GM12878 (cell line): ENCODE data around the gene C8G. TPM values are rescaled to one million over a fixed set of nuclear protein-coding genes. Genes with fewer than 3 reads are reported as not detected.

ENCODE experiments used
- ATAC-seq: fragments of 200-7000 bp; cut with Tn5 transposase; 3 replicates; pipeline ENCODE4 v1.9.1; 2020; ENCODE audit warnings: mild to moderate bottlenecking, moderate library complexity
- BruUV-seq: library from RNA; stranded (reverse); fragments of 400-500 nt; replicated peaks from 2 replicates; lab custom pipeline; 2021; lab: Mats Ljungman, UMichigan
- CTCF ChIA-PET: fragments of 300-600 bp; sonication (Branson Sonifier 250); formaldehyde crosslinking; extraction: SDS; loops from one replicate; lab custom pipeline; 2021; ENCODE audit warnings: inconsistent platforms; lab: Yijun Ruan, JAX
- POLR2A ChIA-PET: fragments of 350-600 bp; formaldehyde crosslinking; extraction: SDS; loops from one replicate; lab custom pipeline; 2021; ENCODE audit warnings: inconsistent platforms; lab: Charles Lee
- RAD21 ChIA-PET: fragments of 300-600 bp; sonication (Branson Sonifier 250); formaldehyde crosslinking; loops from one replicate; lab custom pipeline; 2023; ENCODE audit warnings: antibody characterized with exemption; ENCODE audit not compliant: unreplicated experiment; lab: Charles Lee
- SMC1A ChIA-PET: fragments of 300-600 bp; sonication (Branson Sonifier 250); formaldehyde crosslinking; loops from one replicate; lab custom pipeline; 2023; ENCODE audit not compliant: unreplicated experiment, uncharacterized antibody; lab: Charles Lee
- DNase-seq: peaks from one replicate; pipeline ENCODE4 v3.0.0-alpha.2; 2011; ENCODE audit warnings: low read depth, low spot score
- FAIRE-seq: peaks from 3 replicates; lab custom pipeline; 2011; peaks lifted over from hg19 to GRCh38; lab: Jason Lieb, UNC
- H2AFZ ChIP-seq: 2 replicates; pipeline ENCODE4 v1.6.0; 2011; ENCODE audit warnings: low read depth, low read length, control low read depth; ENCODE audit not compliant: control insufficient read depth
- H3K27ac ChIP-seq: 2 replicates; pipeline ENCODE4 v1.5.1; 2011; ENCODE audit warnings: control low read depth; ENCODE audit not compliant: control insufficient read depth, insufficient read depth
- H3K27me3 ChIP-seq, 2 experiments: replicated peaks in 1 of 2; 2 replicates each; pipeline versions ENCODE4 v1.6.0 to v1.6.1; 2011; ENCODE audit warnings: low read length in 1 of 2; ENCODE audit not compliant: control insufficient read depth in 2 of 2, insufficient read depth in 2 of 2
- H3K36me3 ChIP-seq, 2 experiments: 2 replicates each; pipeline ENCODE4 v1.5.1; 2011; ENCODE audit warnings: low read length in 1 of 2; ENCODE audit not compliant: control insufficient read depth in 2 of 2, insufficient read depth in 2 of 2
- H3K4me1 ChIP-seq: 2 replicates; pipeline ENCODE4 v1.6.1; 2011; ENCODE audit warnings: mild to moderate bottlenecking, low read length, moderate library complexity, mixed read lengths; ENCODE audit not compliant: control insufficient read depth, insufficient read depth
- H3K4me2 ChIP-seq: 2 replicates; pipeline ENCODE4 v1.6.0; 2011; ENCODE audit warnings: control low read depth; ENCODE audit not compliant: control insufficient read depth, insufficient read depth
- H3K4me3 ChIP-seq: fragments of 200-600 bp; sonication (generic); 2 replicates; pipeline ENCODE4 v1.5.1; 2016
- H3K79me2 ChIP-seq: 2 replicates; pipeline ENCODE4 v1.6.0; 2011; ENCODE audit warnings: low read length; ENCODE audit not compliant: control insufficient read depth, insufficient read depth
- H3K9ac ChIP-seq: 2 replicates; pipeline ENCODE4 v1.8.0; 2011; ENCODE audit warnings: low read length, control low read depth, mixed read lengths; ENCODE audit not compliant: control insufficient read depth, insufficient read depth
- H3K9me3 ChIP-seq: replicated peaks from 3 replicates; pipeline ENCODE4 v1.5.1; 2011; ENCODE audit warnings: mild to moderate bottlenecking, low read length; ENCODE audit not compliant: control insufficient read depth, insufficient read depth
- H4K20me1 ChIP-seq: 2 replicates; pipeline ENCODE4 v1.6.0; 2011; ENCODE audit not compliant: control insufficient read depth, insufficient read depth
- BCL3 ChIP-seq: IDR thresholded peaks from 2 replicates; pipeline ENCODE4 v1.6.1; 2011; ENCODE audit warnings: borderline replicate concordance, low read depth, mild to moderate bottlenecking, moderate library complexity, low read length; ENCODE audit not compliant: insufficient read depth, poor library complexity, severe bottlenecking
- CBX5 ChIP-seq: sonication (generic); IDR thresholded peaks from 2 replicates; pipeline ENCODE4 v1.6.1; 2016; ENCODE audit warnings: low read depth, moderate library complexity, mild to moderate bottlenecking, inconsistent platforms
- FOXM1 ChIP-seq: IDR thresholded peaks from 2 replicates; pipeline ENCODE4 v1.6.1; 2012; ENCODE audit warnings: low read depth, mild to moderate bottlenecking, inconsistent platforms, low read length, moderate library complexity
- GABPA ChIP-seq: IDR thresholded peaks from 2 replicates; pipeline ENCODE4 v1.6.1; 2014; ENCODE audit warnings: antibody characterized with exemption, low read depth, mild to moderate bottlenecking, inconsistent platforms
- HCFC1 ChIP-seq: fragments of 150-350 bp; IDR thresholded peaks from 2 replicates; pipeline ENCODE4 v1.6.1; 2014; ENCODE audit warnings: low read length
- HDAC6 ChIP-seq: fragments of 200-600 bp; sonication (generic); IDR thresholded peaks from one replicate; pipeline ENCODE4 v1.8.0; 2017; ENCODE audit warnings: antibody characterized with exemption; ENCODE audit not compliant: unreplicated experiment
- LARP7 ChIP-seq: fragments of 450-650 bp; IDR thresholded peaks from 2 replicates; pipeline ENCODE4 v1.6.1; 2017; ENCODE audit warnings: mild to moderate bottlenecking
- MAX ChIP-seq: IDR thresholded peaks from 2 replicates; pipeline ENCODE4 v1.6.1; 2012; ENCODE audit warnings: low read depth, low read length, improper control_type of control experiment
- MEF2A ChIP-seq: IDR thresholded peaks from 2 replicates; pipeline ENCODE4 v1.6.1; 2011; ENCODE audit warnings: low read depth, mild to moderate bottlenecking, low read length, moderate library complexity; ENCODE audit not compliant: insufficient read depth
- MTA2 ChIP-seq: fragments of 450-650 bp; IDR thresholded peaks from 2 replicates; pipeline ENCODE4 v1.6.1; 2016; ENCODE audit warnings: low read depth, mild to moderate bottlenecking, moderate library complexity
- MTA3 ChIP-seq: IDR thresholded peaks from 2 replicates; pipeline ENCODE4 v1.6.1; 2012; ENCODE audit warnings: low read length, inconsistent platforms, borderline replicate concordance
- NFIC ChIP-seq: IDR thresholded peaks from 2 replicates; pipeline ENCODE4 v1.6.1; 2012; ENCODE audit warnings: low read depth, mild to moderate bottlenecking, inconsistent platforms, low read length, moderate library complexity
- NRF1 ChIP-seq: conservative IDR thresholded peaks from 2 replicates; pipeline ENCODE4 v1.6.1; 2011; ENCODE audit warnings: mild to moderate bottlenecking, low read depth, low read length, improper control_type of control experiment
- PML ChIP-seq: IDR thresholded peaks from 2 replicates; pipeline ENCODE4 v1.6.1; 2012; ENCODE audit warnings: low read length, inconsistent platforms
- POLR2A ChIP-seq: IDR thresholded peaks from 2 replicates; pipeline ENCODE4 v1.6.1; 2011; ENCODE audit warnings: low read depth, mild to moderate bottlenecking, low read length
- RAD21 ChIP-seq: IDR thresholded peaks from 2 replicates; pipeline ENCODE4 v1.6.1; 2011; ENCODE audit warnings: mild to moderate bottlenecking, low read depth, low read length, moderate library complexity; ENCODE audit not compliant: insufficient read depth
- RAD51 ChIP-seq: fragments of 450-650 bp; IDR thresholded peaks from 2 replicates; pipeline ENCODE4 v1.6.1; 2016; ENCODE audit warnings: moderate library complexity, mild to moderate bottlenecking, inconsistent platforms
- RELA ChIP-seq: fragments of 450-650 bp; IDR thresholded peaks from 2 replicates; pipeline ENCODE4 v1.8.0; 2014; ENCODE audit warnings: borderline replicate concordance; ENCODE audit not compliant: partially characterized antibody
- SMARCA5 ChIP-seq: fragments of 450-650 bp; IDR thresholded peaks from 2 replicates; pipeline ENCODE4 v1.6.1; 2017; ENCODE audit warnings: mild to moderate bottlenecking
- ZBTB33 ChIP-seq: fragments of 450-650 bp; IDR thresholded peaks from 2 replicates; pipeline ENCODE4 v1.6.1; 2017; ENCODE audit warnings: mild to moderate bottlenecking
- WGBS: methylation state at CpG from one replicate; pipeline ENCODE4 v1.1.6; 2016; ENCODE audit warnings: low lambda C conversion rate; ENCODE audit not compliant: insufficient replicate concordance, insufficient coverage; ENCODE audit errors: missing lambda C conversion rate; 5-methylcytosine and 5-hydroxymethylcytosine counted together
- in situ Hi-C: fragments of 300-500 bp; cut with MboI; formaldehyde crosslinking; loops from 9 replicates; pipeline ENCODE4 v1.14.3; 2018; ENCODE audit warnings: mixed read lengths
- intact Hi-C: fragments of 100-400 bp; cut with micrococcal nuclease; formaldehyde crosslinking; loops from one replicate; pipeline ENCODE4 v1.14.2; 2022; ENCODE audit not compliant: unreplicated experiment
- polyA plus RNA-seq, 11 experiments: library from polyadenylated mRNA; depleted of rRNA in 4 of 11; unstranded in 6 of 11; stranded (reverse) in 5 of 11; fragments of >200 nt; fragmentation: Nextera tagmentation in 4 of 11; fragmentation: Illumina TruSeq in 1 of 11; extraction: Ambion mirVana in 4 of 11; extraction: Trizol in 1 of 11; gene quantifications; 1 replicate in 1 of 11; 2 replicates in 10 of 11; pipeline versions ENCODE4 v1.2.1 to v1.2.3, GENCODE V29; 2011 to 2016; ENCODE audit warnings: inconsistent platforms in 2 of 11, missing spikeins in 2 of 11, low read depth in 1 of 11
- total RNA-seq, 4 experiments: library from RNA; depleted of rRNA in 3 of 4; stranded (reverse); fragments of >200 nt in 3 of 4; fragmentation: Illumina TruSeq in 1 of 4; extraction: Trizol in 1 of 4; gene quantifications; 2 replicates each; pipeline versions ENCODE4 v1.2.1 to v1.2.3, GENCODE V29; 2013 to 2021
- TF ChIP-seq, protein P1 (sequence below): fragments of 450-650 bp; IDR thresholded peaks from 2 replicates; pipeline ENCODE4 v1.6.1; 2017; ENCODE audit warnings: mild to moderate bottlenecking, low read depth, inconsistent platforms; ENCODE audit not compliant: poor library complexity, severe bottlenecking

C8G gene
- total and polyA plus RNA-seq, 10 of the 15 experiments (the other 5 are each of a cell fraction or from before 2014, with no cell fraction given): 0.26 to 0.69 (median 0.50) TPM; not detected in 7

DNA sequence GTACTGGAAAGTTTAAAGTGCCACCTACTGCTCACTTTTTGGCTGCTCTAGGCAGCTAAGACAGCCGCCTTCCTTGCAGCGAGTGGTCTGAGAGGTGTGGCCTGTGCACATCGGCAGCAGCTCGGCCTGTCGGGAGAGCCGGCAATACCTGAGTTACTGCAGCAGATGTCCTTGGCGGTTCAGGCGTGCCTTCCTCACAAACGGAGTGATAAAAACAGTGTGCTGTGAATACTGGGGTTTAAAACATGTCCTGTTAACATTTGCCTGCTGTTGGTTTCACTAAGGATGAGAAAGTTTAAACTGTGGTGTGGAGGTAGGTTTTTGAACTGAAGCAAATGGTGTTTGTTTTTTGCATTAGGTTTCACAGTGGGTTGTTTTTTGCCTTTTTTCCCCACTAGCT, 45.8 kb upstream of the C8G start:
- RAD21 ChIA-PET: interaction anchor here (0.9 to 3.5 kb wide), 5 partner anchors 9 to 187 kb away, joined by 3 to 18 read pairs (median 5); partner anchors contain the start of genes AJM1, MAN1B1 and TRAF2
- H3K9me3 ChIP-seq: no peaks in the 10 kb centered on the region
- peaks cover 65% of the 10 kb centered on the region for H3K4me1 ChIP-seq
- peak; percentile 89 for FAIRE-seq
- in situ Hi-C loops: no loop called here
- POLR2A ChIA-PET: interaction anchor here (1.0 to 1.4 kb wide), 3 partner anchors 13 to 17 kb away, joined by 3 to 4 read pairs (median 3); partner anchors contain the start of gene TRAF2
- peak overlapping the region; percentile 37; the same call in 1 of the 2 replicates for H3K9ac ChIP-seq
- peaks cover 21 to 31% of the 10 kb centered on the region in 2 experiments for H3K36me3 ChIP-seq
- no peak overlapping the region for H2AFZ ChIP-seq
- peaks cover 55% of the 10 kb centered on the region for H3K79me2 ChIP-seq
- H3K27ac ChIP-seq: peak overlapping the region; percentile 75
- no peak overlapping the region for H3K4me3 ChIP-seq
- ATAC-seq: peak; percentile 52
- H3K27me3 ChIP-seq: no peaks in the 10 kb centered on the region
- peak overlapping the region; percentile 56 for H3K4me2 ChIP-seq
- no TSS peak for BruUV-seq
- CTCF ChIA-PET: interaction anchor here (0.5 to 3.1 kb wide), 15 partner anchors 11 to 410 kb away, joined by 3 to 20 read pairs (median 4); partner anchors contain the start of genes AJM1, TMEM141 and TRAF2
- WGBS: 3% methylated on average over 9 of the region's 9 CpGs
- no peaks in the 10 kb centered on the region for H4K20me1 ChIP-seq
- DNase-seq: peak; percentile 78
- intact Hi-C loops: no loop called here
- SMC1A ChIA-PET: interaction anchor here (7.5 kb wide), 1 partner anchor 14 kb away, joined by 70 read pairs; the partner anchor contains the start of gene TRAF2
- TF ChIP-seq MTA2 (no peak), PML (no peak), FOXM1 (no peak), POLR2A (no peak), ZBTB33 (no peak), MTA3 (no peak), LARP7 (no peak), HDAC6 (no peak), RELA (no peak), SMARCA5 (no peak), RAD51 (no peak), MEF2A (peak; percentile 38; the same call in 1 of the 2 replicates), GABPA (no peak), MAX (0 out of 2 replicates have a peak, but pooled peaks have one; percentile 25), NRF1 (no peak), HCFC1 (no peak), NFIC (no peak), BCL3 (no peak), CBX5 (no peak), RAD21 (0 out of 2 replicates have a peak, but pooled peaks have one; percentile 18)
- TF ChIP-seq, protein P1, sequence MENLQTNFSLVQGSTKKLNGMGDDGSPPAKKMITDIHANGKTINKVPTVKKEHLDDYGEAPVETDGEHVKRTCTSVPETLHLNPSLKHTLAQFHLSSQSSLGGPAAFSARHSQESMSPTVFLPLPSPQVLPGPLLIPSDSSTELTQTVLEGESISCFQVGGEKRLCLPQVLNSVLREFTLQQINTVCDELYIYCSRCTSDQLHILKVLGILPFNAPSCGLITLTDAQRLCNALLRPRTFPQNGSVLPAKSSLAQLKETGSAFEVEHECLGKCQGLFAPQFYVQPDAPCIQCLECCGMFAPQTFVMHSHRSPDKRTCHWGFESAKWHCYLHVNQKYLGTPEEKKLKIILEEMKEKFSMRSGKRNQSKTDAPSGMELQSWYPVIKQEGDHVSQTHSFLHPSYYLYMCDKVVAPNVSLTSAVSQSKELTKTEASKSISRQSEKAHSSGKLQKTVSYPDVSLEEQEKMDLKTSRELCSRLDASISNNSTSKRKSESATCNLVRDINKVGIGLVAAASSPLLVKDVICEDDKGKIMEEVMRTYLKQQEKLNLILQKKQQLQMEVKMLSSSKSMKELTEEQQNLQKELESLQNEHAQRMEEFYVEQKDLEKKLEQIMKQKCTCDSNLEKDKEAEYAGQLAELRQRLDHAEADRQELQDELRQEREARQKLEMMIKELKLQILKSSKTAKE: peak; percentile 24
